Measurements from ENCODE around the gene MRPS7.

The MRPS7 gene

DNA sequence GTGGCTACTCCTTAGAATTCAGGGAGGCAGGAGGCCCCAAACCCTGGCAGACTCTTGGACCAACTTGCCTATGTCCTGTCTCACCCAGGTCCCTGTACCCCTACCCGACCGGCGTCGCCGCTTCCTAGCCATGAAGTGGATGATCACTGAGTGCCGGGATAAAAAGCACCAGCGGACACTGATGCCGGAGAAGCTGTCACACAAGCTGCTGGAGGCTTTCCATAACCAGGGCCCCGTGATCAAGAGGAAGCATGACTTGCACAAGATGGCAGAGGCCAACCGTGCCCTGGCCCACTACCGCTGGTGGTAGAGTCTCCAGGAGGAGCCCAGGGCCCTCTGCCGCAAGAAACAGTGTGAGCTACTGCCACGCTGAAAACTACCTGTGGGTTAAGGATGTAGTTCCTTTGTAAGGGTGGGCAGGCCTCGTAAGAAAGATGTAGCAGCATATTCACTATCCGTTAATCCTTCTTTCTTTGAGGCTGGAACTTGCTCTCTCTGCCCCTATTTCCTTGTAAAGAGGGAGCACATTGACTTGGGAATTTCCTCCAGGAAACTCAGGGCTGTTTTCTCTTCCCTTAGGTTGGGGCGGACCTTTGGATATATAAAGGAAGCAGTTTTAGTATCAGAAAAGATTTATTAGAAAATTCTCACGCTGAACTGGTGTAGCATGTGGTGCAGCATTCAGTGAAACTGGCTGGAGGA lies 4.1 kb downstream of the MRPS7 start:
- TF ChIP-seq, protein P1, sequence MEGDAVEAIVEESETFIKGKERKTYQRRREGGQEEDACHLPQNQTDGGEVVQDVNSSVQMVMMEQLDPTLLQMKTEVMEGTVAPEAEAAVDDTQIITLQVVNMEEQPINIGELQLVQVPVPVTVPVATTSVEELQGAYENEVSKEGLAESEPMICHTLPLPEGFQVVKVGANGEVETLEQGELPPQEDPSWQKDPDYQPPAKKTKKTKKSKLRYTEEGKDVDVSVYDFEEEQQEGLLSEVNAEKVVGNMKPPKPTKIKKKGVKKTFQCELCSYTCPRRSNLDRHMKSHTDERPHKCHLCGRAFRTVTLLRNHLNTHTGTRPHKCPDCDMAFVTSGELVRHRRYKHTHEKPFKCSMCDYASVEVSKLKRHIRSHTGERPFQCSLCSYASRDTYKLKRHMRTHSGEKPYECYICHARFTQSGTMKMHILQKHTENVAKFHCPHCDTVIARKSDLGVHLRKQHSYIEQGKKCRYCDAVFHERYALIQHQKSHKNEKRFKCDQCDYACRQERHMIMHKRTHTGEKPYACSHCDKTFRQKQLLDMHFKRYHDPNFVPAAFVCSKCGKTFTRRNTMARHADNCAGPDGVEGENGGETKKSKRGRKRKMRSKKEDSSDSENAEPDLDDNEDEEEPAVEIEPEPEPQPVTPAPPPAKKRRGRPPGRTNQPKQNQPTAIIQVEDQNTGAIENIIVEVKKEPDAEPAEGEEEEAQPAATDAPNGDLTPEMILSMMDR (IDR thresholded peaks at IDR 0.05; ENCODE audit: insufficient read depth, low read depth, low read length, missing control alignments) = no peak
- DNase-seq (ENCODE audit: low read depth) = no peak
- H3K4me3 ChIP-seq (ENCODE audit: low read depth, low read length) = no peak overlapping the region

GRCh38 chr17:75266316-75267152 lies 4.9 kb downstream of the MRPS7 start:
- H3K4me3 ChIP-seq (ENCODE audit: low read depth, low read length) = no peak overlapping the region
- DNase-seq (ENCODE audit: low read depth) = no peak
- TF ChIP-seq, protein P1 (IDR thresholded peaks at IDR 0.05; ENCODE audit: insufficient read depth, low read depth, low read length, missing control alignments) = no peak

DNA sequence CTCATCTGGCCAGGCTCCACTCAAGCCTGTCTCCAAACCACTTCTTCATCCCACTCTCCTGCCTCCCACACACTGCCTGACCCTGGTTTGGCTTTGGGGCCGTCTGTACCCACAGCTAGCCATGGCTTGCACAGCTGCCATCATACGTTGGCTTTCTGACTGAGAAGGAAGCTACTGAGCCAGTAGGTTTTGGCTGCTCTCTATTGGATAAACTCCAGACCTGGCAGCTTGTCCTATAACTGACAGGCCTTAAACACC lies 5.4 kb downstream of the MRPS7 start:
- TF ChIP-seq, protein P1 (IDR thresholded peaks at IDR 0.05; ENCODE audit: insufficient read depth, low read depth, low read length, missing control alignments) = no peak
- DNase-seq (ENCODE audit: low read depth) = no peak
- H3K4me3 ChIP-seq (ENCODE audit: low read depth, low read length) = no peak overlapping the region

DNA sequence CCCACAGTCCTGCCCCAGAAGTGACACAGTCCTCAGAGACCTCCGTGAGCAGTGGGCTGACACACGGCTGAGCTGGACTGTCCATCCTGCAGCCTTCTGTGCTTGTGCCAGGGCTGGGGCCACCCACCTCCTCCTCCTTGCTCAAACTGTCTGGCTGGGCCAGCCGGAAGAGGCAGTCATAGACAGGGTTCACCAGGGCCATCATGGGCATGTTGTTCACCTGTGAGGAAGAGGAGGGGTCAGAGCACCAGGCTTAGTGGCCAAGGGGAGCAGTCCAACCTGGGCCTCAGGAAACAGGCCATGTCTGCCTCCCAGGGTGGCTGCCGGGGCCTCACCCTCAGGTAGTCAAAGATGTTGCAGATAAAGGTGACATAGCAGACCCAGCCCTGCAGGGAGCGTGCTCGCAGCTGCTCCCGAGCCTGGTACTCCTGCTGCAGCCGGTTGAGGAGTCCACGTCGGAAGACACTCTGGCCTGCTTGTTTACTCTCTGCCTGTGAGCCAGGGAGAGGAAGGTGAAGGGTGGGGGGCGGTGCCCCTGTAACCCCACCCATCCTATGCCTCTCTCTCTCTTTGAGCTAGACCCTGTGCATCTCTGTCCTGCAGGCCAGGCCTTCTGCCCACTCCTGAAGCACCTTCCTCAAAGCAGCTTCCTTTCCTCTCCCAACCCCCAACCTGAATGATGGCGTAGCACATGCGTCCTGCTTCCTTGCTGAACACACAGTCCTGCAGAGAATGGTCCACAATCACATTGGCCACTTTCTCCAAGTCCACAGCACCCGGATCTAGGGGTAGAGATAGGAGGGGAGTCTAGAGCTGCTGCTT lies 5.9 kb downstream of the MRPS7 start:
- TF ChIP-seq, protein P1 (IDR thresholded peaks at IDR 0.05; ENCODE audit: insufficient read depth, low read depth, low read length, missing control alignments) = peak; percentile 23
- no peak overlapping the region for H3K4me3 ChIP-seq (ENCODE audit: low read depth, low read length)
- peak; percentile 49 for DNase-seq (ENCODE audit: low read depth)

DNA sequence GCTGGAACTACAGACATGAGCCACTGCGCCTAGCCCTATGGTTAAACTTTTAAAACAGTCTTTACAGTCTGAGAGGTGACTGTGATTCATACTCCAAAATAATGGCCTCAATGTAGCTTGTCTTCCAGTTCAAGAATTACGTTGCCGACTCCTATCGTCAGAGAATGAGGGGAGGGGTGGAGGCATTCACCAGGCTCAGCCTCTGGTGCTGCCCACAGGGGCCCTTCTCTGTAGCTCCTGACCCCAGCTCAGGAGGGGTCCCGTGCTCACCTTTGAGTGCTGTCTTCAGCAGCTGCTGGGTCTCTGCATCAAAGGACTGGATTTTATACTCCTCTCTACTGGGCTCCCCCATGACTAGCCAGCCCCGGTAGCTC lies 8.2 kb downstream of the MRPS7 start:
- no peak for DNase-seq (ENCODE audit: low read depth)
- peak overlapping the region; percentile 97 for H3K4me3 ChIP-seq (ENCODE audit: low read depth, low read length)
- TF ChIP-seq, protein P1 (IDR thresholded peaks at IDR 0.05; ENCODE audit: insufficient read depth, low read depth, low read length, missing control alignments) = no peak

- DNase-seq (ENCODE audit: low read depth) = peak; percentile 81
- peak overlapping the region; percentile 97 for H3K4me3 ChIP-seq (ENCODE audit: low read depth, low read length)
- TF ChIP-seq, protein P1 (IDR thresholded peaks at IDR 0.05; ENCODE audit: insufficient read depth, low read depth, low read length, missing control alignments) = peak; percentile 40
Observed at GRCh38 chr17:75270218-75270965, 8.7 kb downstream of the MRPS7 start.

All from GM12865 (cell line).